CD4-positive, CD25-positive, alpha-beta regulatory T cell (primary cell): ENCODE measurements around the gene SORCS2. TPM values are rescaled to one million over a fixed set of nuclear protein-coding genes. Genes with fewer than 3 reads are reported as not detected.
A peak's percentile ranks its signal among the peaks of the same experiment; 100 is the strongest.

Source experiments
- ATAC-seq, 2 donors: fragments of 150-1000 bp; cut with Tn5 transposase; one replicate each; pipeline ENCODE4 v1.10.0; 2021; ENCODE audit warnings: low read depth in 2 of 2, moderate number of reproducible peaks in 2 of 2, moderate library complexity in 1 of 2
- DNase-seq, 3 donors: peaks; one replicate each; pipeline versions ENCODE4 v3.0.0 to v3.0.0-alpha.2; 2012 to 2022; ENCODE audit warnings: mixed read lengths in 1 of 3
- H3K27ac ChIP-seq: one replicate; pipeline ENCODE4 v1.7.0; 2013; ENCODE audit warnings: mild to moderate bottlenecking, low read length; ENCODE audit not compliant: insufficient read depth, poor library complexity, severe bottlenecking
- H3K27me3 ChIP-seq: one replicate; pipeline ENCODE4 v1.7.0; 2013; ENCODE audit warnings: low read length; ENCODE audit not compliant: control insufficient read depth, insufficient read depth
- H3K36me3 ChIP-seq: one replicate; pipeline ENCODE4 v1.7.0; 2013; ENCODE audit warnings: mild to moderate bottlenecking, low read length, moderate library complexity; ENCODE audit not compliant: control insufficient read depth, insufficient read depth
- H3K4me1 ChIP-seq: 2 replicates; pipeline ENCODE4 v1.7.0; 2013; ENCODE audit warnings: mild to moderate bottlenecking, low read length; ENCODE audit not compliant: insufficient read depth, control insufficient read depth, poor library complexity, severe bottlenecking
- H3K4me3 ChIP-seq: one replicate; pipeline ENCODE4 v1.7.0; 2013; ENCODE audit warnings: low read depth, mild to moderate bottlenecking, low read length, moderate library complexity
- H3K9me3 ChIP-seq, 2 experiments: 1 replicate in 1 of 2; 2 replicates in 1 of 2; pipeline ENCODE4 v1.7.0; 2013; ENCODE audit warnings: low read length in 2 of 2, mild to moderate bottlenecking in 1 of 2, moderate library complexity in 1 of 2; ENCODE audit not compliant: control insufficient read depth in 2 of 2
- H3K27ac Mint-ChIP-seq, 3 donors: one replicate each; pipeline ENCODE4 v1.8.0; 2020 to 2022; ENCODE audit warnings: mild to moderate bottlenecking in 3 of 3, mixed read lengths in 3 of 3, moderate library complexity in 2 of 3
- H3K27me3 Mint-ChIP-seq: one replicate; pipeline ENCODE4 v1.8.0; 2022; ENCODE audit warnings: mild to moderate bottlenecking, mixed read lengths
- H3K36me3 Mint-ChIP-seq: one replicate; pipeline ENCODE4 v1.8.0; 2020; ENCODE audit warnings: mixed read lengths
- H3K4me1 Mint-ChIP-seq, 4 donors: one replicate each; pipeline ENCODE4 v1.8.0; 2020 to 2022; ENCODE audit warnings: mixed read lengths in 4 of 4, mild to moderate bottlenecking in 1 of 4
- H3K4me3 Mint-ChIP-seq, 4 donors: one replicate each; pipeline ENCODE4 v1.8.0; 2020 to 2022; ENCODE audit warnings: mild to moderate bottlenecking in 4 of 4, mixed read lengths in 4 of 4, moderate library complexity in 3 of 4
- H3K9me3 Mint-ChIP-seq, 7 donors: one replicate each; pipeline ENCODE4 v1.8.0; 2020 to 2022; ENCODE audit warnings: mixed read lengths in 7 of 7, mild to moderate bottlenecking in 3 of 7, moderate library complexity in 2 of 7
- polyA plus RNA-seq, 4 donors: library from polyadenylated mRNA; unstranded; fragments of 300-500 nt; fragmentation: Illumina TruSeq; gene quantifications; one replicate each; pipeline ENCODE4 v1.2.3, GENCODE V29; 2021
- total RNA-seq: library from RNA; stranded (reverse); gene quantifications from one replicate; pipeline ENCODE4 v1.2.3, GENCODE V29; 2022

The SORCS2 gene
- total and polyA plus RNA-seq, 5 donors from 2014 or later = not detected

DNA sequence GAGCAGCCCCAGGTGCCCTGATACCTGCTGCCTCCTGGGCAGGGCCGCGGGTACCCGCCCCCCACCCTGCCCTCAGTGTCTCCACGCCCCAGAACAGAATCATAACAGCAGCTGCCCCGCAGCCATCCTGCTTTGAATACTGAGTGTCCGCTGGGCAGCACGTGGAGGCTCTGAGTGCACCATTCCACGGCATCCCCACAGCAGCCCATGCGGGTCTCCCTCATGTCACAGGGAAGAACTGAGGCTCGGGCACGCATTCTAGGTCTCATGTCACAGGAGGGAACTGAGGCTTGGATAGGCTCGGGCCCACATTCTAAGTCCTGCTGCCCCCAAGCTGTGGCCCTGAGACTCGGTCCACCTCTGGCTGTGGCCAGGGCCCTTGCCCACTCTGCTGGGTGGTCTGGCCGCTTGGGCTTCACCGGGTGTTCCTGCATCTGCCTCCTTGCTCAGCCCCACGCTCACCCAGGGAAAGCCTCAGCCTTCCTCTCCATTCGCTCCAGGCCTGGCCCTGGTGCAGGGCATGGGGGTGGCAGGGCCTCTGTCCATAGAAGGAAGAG lies 464.0 kb downstream of the SORCS2 start:
- Histone ChIP-seq H3K9me3 (no peaks in the 10 kb centered on the region), H3K4me3 (no peak overlapping the region), H3K36me3 (no peaks in the 10 kb centered on the region), H3K27me3 (no peaks in the 10 kb centered on the region), H3K27ac (no peak overlapping the region), H3K4me1 (peaks cover 3% of the 10 kb centered on the region)
- no peaks in the 10 kb centered on the region for H3K9me3 Mint-ChIP-seq
- H3K27ac Mint-ChIP-seq = no peak overlapping the region
- peaks cover 0 to 4% (median 0%) of the 10 kb centered on the region in 4 donors for H3K4me1 Mint-ChIP-seq
- H3K36me3 Mint-ChIP-seq = no peaks in the 10 kb centered on the region
- no peak for ATAC-seq
- peaks cover 10% of the 10 kb centered on the region for H3K27me3 Mint-ChIP-seq
- DNase-seq = no peak
- H3K4me3 Mint-ChIP-seq = no peak overlapping the region

DNA sequence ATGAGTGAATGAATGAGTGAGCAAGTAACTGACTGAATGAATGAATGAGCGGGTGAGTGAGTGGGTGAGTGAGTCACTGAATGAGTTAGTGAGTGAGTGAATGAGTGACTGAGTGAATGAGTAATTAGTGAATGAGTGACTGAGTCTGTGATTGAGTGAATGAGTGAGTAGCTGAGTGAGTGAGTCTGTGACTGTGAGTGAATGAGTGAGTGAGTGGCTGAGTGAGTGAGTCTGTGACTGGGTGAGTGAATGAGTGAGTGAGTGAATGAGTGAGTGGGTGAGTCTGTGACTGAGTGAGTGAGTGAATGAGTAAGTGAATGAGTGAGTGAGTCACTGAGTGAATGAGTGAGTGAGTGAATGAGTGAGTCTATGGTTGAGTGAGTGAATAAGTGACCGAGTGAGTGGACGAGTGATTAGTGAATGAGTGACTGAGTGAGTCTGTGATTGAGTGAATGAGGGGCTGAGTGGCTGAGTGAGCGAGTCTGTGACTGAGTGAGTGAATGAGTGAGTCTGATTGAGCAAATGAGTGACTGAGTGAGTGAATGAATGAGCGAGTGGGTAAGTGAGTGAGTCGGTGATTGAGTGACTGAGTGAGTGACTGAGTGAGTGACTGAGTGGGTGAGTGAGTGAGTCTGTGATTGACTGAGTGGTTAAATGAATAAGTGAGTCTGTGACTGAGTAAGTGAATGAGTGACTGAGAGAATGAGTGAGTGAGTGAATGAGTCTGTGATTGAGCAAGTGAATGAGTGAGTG lies 465.4 kb downstream of the SORCS2 start:
- no peaks in the 10 kb centered on the region for H3K27me3 ChIP-seq

DNA sequence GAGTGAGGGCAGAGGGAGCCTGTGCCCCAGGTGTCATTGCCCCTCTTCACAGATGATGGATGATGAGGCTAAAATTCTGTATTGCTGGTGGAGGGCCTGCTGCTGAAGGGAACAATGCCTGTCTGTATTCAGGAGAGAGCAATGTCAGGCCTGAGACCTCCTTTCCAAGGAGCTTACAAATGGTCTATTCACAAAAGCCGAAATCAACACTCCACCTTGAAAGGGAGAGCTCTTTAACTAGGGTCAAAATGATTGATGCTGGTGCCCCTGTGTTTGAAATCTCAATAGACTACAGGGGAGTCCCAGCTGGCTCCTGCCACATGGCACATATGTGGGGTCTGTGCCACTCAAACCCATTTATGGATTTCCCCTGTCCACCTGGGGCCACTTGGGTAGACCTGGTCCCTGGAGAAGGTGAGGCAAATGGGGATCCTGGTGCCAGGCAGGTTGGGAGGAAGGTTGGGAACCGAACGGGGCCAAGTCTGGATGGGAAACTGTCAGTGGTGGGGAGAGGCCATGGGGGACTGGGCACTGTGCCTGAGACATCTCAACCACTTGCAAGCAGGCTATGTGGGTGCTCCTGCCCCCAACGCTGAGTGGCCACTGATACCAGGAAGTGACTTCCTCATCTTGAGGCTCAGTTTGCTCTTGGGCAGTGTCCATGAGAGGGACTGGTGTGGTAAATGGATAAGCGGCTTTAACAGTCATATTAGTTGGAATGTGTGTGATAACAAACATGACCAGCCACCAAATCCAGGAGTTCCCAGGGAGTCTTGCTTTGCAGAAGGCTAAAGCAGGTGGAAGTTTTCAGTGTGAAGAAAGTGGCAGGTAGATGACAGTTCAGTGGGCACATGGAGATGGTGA lies 466.2 kb downstream of the SORCS2 start:
- no peak overlapping the region for H3K27ac Mint-ChIP-seq
- no peaks in the 10 kb centered on the region for H3K9me3 Mint-ChIP-seq
- H3K27me3 Mint-ChIP-seq = peaks cover 10% of the 10 kb centered on the region
- H3K36me3 Mint-ChIP-seq = no peaks in the 10 kb centered on the region
- no peak overlapping the region for H3K4me3 Mint-ChIP-seq
- no peaks in the 10 kb centered on the region for H3K4me1 ChIP-seq
- H3K4me3 ChIP-seq = no peak overlapping the region
- H3K4me1 Mint-ChIP-seq = no peaks in the 10 kb centered on the region
- H3K9me3 ChIP-seq = no peaks in the 10 kb centered on the region
- ATAC-seq (peak in 1 of 2 donors; percentile 8), DNase-seq (no peak)
- H3K27me3 ChIP-seq = no peaks in the 10 kb centered on the region
- H3K27ac ChIP-seq = no peak overlapping the region
- H3K36me3 ChIP-seq = no peaks in the 10 kb centered on the region

More for the DNA sequence above, 465.4 kb downstream of the SORCS2 start:
- H3K9me3 ChIP-seq = no peaks in the 10 kb centered on the region
- H3K4me1 ChIP-seq = peaks cover 3% of the 10 kb centered on the region
- H3K27ac Mint-ChIP-seq = no peak overlapping the region
- no peaks in the 10 kb centered on the region for H3K36me3 Mint-ChIP-seq
- ATAC-seq (peak in 1 of 2 donors; percentile 11), DNase-seq (no peak)
- no peaks in the 10 kb centered on the region for H3K4me1 Mint-ChIP-seq
- no peak overlapping the region for H3K27ac ChIP-seq
- H3K4me3 ChIP-seq = no peak overlapping the region
- no peak overlapping the region for H3K4me3 Mint-ChIP-seq
- H3K36me3 ChIP-seq = no peaks in the 10 kb centered on the region
- H3K9me3 Mint-ChIP-seq = no peaks in the 10 kb centered on the region
- peaks cover 10% of the 10 kb centered on the region for H3K27me3 Mint-ChIP-seq

DNA sequence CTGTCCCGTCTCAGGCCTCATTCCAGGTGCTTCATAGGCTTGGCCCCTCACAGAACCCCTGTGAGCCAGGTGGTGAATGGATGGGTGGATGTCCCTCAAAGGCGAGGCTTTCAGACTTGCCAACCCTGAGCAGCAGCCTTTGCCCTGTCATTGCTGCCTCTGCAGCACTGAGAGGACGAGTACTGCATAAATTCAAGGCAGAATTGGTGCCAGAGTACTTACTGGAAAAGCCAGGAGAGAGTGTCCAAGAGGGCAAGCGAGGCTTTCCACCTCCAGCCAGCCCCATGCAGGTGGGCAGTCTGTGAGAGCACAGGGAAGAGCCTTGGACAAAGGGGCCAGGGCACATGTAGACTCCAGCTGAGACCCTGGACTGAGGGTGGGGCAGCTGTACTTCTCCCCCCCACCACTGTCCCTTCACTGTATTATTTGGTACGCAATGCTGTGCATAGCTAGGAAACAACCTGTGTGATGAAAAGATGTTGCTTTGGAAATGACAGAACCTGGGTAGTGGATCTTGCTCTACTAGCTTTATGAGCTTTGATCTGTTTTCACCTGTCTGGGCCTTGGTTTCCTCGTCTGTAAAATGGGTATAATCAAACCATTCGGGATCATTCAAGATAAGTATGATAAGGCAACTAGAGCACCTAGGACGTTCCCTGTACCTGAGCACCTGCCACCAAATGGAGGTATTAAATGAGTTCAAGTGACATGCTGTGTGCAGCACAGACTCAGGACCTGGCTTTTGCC lies 467.3 kb downstream of the SORCS2 start:
- H3K4me3 Mint-ChIP-seq = no peak overlapping the region
- no peaks in the 10 kb centered on the region for H3K9me3 Mint-ChIP-seq
- H3K36me3 Mint-ChIP-seq = no peaks in the 10 kb centered on the region

GRCh38 chr4:7660176-7661039 lies 468.1 kb downstream of the SORCS2 start:
- no peak for DNase-seq
- H3K9me3 ChIP-seq = no peaks in the 10 kb centered on the region
- no peaks in the 10 kb centered on the region for H3K27me3 ChIP-seq
- no peaks in the 10 kb centered on the region for H3K4me1 ChIP-seq
- H3K36me3 ChIP-seq = no peaks in the 10 kb centered on the region
- H3K27ac ChIP-seq = no peak overlapping the region
- no peak for ATAC-seq
- H3K4me1 Mint-ChIP-seq = no peaks in the 10 kb centered on the region
- H3K4me3 Mint-ChIP-seq = no peak overlapping the region
- no peaks in the 10 kb centered on the region for H3K36me3 Mint-ChIP-seq
- no peaks in the 10 kb centered on the region for H3K9me3 Mint-ChIP-seq
- H3K27me3 Mint-ChIP-seq = peaks cover 1% of the 10 kb centered on the region
- H3K27ac Mint-ChIP-seq = no peak overlapping the region
- no peak overlapping the region for H3K4me3 ChIP-seq

More for the DNA sequence above, 467.3 kb downstream of the SORCS2 start:
- DNase-seq (no peak), ATAC-seq (no peak)
- H3K9me3 ChIP-seq = no peaks in the 10 kb centered on the region
- H3K27me3 ChIP-seq = no peaks in the 10 kb centered on the region
- no peaks in the 10 kb centered on the region for H3K4me1 ChIP-seq
- H3K4me3 ChIP-seq = no peak overlapping the region
- no peak overlapping the region for H3K27ac ChIP-seq
- Mint-ChIP-seq H3K4me1 (no peaks in the 10 kb centered on the region), H3K27me3 (peaks cover 5% of the 10 kb centered on the region), H3K27ac (no peak overlapping the region)
- H3K36me3 ChIP-seq = no peaks in the 10 kb centered on the region

GRCh38 chr4:7661066-7661748 lies 468.9 kb downstream of the SORCS2 start:
- H3K9me3 Mint-ChIP-seq = no peaks in the 10 kb centered on the region
- Histone ChIP-seq H3K4me3 (no peak overlapping the region), H3K9me3 (no peaks in the 10 kb centered on the region), H3K27me3 (no peaks in the 10 kb centered on the region), H3K4me1 (no peaks in the 10 kb centered on the region), H3K27ac (no peak overlapping the region), H3K36me3 (no peaks in the 10 kb centered on the region)
- DNase-seq = no peak
- no peaks in the 10 kb centered on the region for H3K27me3 Mint-ChIP-seq
- no peak for ATAC-seq
- H3K36me3 Mint-ChIP-seq = no peaks in the 10 kb centered on the region
- no peak overlapping the region for H3K27ac Mint-ChIP-seq
- no peaks in the 10 kb centered on the region for H3K4me1 Mint-ChIP-seq
- H3K4me3 Mint-ChIP-seq = no peak overlapping the region
